NCI-H345 (cell line): Measurements from ENCODE around the gene TIMM13.
"Not testable (repeated sequence)": the region's sequence is repeated elsewhere in the genome, so short reads cannot be mapped to it uniquely, and the experiment has no call there.

Experiments
- DNase-seq: peaks from one replicate; lab custom pipeline; 2025; lab: John Stamatoyannopoulos, UW

TIMM13 gene

GRCh38 chr19:2427429-2428320 lies at the start of gene TIMM13:
Gene TIMM13 (minus strand): TSS chr19:2427586. CDS start chr19:2427533, 53 bp downstream.
- DNase-seq = peak; percentile 96

GRCh38 chr19:2476451-2477140 lies 49.2 kb upstream of the TIMM13 start:
- DNase-seq = peak; percentile 37

- peak; percentile 96 for DNase-seq
These were observed 48.5 kb upstream of the TIMM13 start, which contains the start of gene GADD45B for GRCh38 chr19:2475702-2476450. Gene GADD45B (plus strand): TSS chr19:2476127. CDS start chr19:2476359, 232 bp downstream.

- DNase-seq = peak; percentile 47
These were observed 47.8 kb upstream of the TIMM13 start for GRCh38 chr19:2475018-2475701.

GRCh38 chr19:2474232-2475017 lies 47.0 kb upstream of the TIMM13 start:
- DNase-seq = peak; percentile 78

- DNase-seq = not testable (repeated sequence)
These were observed 42.5 kb upstream of the TIMM13 start for GRCh38 chr19:2469915-2470200.

GRCh38 chr19:2469102-2469914 lies 41.9 kb upstream of the TIMM13 start:
- no peak for DNase-seq

- no peak for DNase-seq
These were observed 41.2 kb upstream of the TIMM13 start for GRCh38 chr19:2468596-2468995.

GRCh38 chr19:2464389-2464788 lies 37.0 kb upstream of the TIMM13 start:
- DNase-seq = no peak

- DNase-seq = not testable (repeated sequence)
These were observed 36.3 kb upstream of the TIMM13 start for GRCh38 chr19:2463694-2464093.

GRCh38 chr19:2462635-2463421 lies 35.4 kb upstream of the TIMM13 start:
- DNase-seq = peak; percentile 86

- peak; percentile 79 for DNase-seq
These were observed 34.6 kb upstream of the TIMM13 start for GRCh38 chr19:2461751-2462634.

GRCh38 chr19:2460245-2460644 lies 32.9 kb upstream of the TIMM13 start:
- no peak for DNase-seq

- DNase-seq = not testable (repeated sequence)
These were observed 31.4 kb upstream of the TIMM13 start for GRCh38 chr19:2458776-2459175.

- no peak for DNase-seq
These were observed 30.7 kb upstream of the TIMM13 start for GRCh38 chr19:2458054-2458453.

- no peak for DNase-seq
These were observed 30.1 kb upstream of the TIMM13 start for GRCh38 chr19:2457394-2458037.

GRCh38 chr19:2455851-2456570 lies 28.6 kb upstream of the TIMM13 start:
- DNase-seq = no peak
